ENCODE data around the gene SLC19A3.
"Not testable (repeated sequence)": the region's sequence is repeated elsewhere in the genome, so short reads cannot be mapped to it uniquely, and the experiment has no call there.

SLC19A3 gene

DNA sequence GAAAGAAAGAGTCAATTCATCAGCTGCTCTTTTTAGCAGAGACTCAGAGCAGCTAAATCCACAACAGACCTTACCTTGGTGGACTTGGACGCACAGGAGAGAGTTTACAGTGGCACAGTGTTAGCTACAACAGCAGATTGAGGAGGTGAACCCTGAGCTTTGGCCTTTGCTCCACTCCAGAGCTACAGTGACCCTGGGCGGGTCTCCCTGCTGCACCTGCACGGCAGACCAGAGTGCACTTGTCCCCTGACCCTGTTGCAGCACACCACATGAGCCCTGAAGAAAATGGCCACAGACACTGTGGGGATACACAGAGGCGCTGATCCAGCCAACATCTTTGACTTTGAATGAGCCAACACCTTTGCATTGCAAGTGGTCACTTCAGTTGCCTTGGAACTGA is 11.0 kb downstream of the SLC19A3 start:
- no peak for DNase-seq (ENCODE audit: low read depth, low spot score)
- no peak overlapping the region for H3K27ac ChIP-seq

DNA sequence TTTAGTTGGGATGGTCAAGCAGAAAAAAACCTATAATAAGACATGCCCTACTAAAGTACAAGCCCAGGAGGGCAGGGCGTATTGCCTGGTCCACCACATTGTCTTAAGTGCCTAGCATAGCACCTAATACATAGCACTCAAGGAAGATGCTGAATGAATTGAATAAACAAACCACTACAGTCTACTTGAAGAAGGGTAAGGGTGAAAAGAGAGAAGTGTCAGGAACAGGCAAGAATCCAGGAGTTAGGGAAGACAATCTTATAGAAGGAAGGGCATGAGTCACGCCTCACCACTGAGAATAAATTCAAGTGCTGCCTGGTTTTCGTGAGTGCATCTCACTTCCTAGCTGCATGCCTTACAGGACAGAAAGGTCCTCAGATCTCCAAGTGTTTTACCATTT is 13.9 kb downstream of the SLC19A3 start:
- no peak for DNase-seq (ENCODE audit: low read depth, low spot score)
- H3K27ac ChIP-seq: peak overlapping the region; percentile 41

DNA sequence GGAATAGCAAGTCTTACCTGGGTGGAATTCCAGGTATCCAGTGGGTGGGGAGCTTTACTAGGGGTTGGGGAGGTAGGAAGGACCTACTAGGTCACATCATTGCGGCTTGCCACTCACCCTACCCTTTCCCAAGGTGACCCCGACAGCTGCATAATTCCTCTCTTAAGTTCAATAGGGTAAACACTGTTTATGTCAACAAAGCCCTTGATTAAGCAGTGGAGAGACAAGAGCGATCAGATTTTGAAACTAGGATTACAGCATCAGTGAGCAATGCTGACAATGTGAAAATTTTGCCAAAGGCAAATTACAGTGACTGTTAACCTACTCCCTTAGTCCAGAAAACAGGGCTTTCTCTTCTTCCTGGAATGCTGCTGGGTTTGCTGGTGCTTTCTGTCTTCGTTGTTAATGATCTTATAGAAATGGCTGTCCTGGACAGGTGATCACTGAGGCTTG is 14.5 kb downstream of the SLC19A3 start:
- DNase-seq (ENCODE audit: low read depth, low spot score): peak; percentile 45
- peak overlapping the region; percentile 41 for H3K27ac ChIP-seq

DNA sequence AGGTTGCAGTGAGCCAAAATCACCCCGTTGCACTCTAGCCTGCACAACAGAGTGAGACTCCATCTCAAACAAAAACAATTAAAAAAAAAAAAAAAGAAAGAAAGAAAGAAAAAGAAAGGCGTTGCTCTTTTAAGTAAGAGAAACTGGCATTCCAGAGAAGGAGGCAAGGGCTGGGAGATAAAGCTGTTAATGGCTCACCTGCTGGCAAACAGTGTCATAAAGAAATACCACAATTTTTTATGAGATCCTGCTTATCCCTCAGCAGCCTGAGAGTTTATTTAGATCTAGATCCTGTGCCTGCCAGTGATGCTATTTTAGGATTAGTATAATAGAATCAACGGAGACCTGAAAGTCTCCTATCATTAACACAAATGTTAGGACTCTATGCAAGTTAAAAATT is 16.3 kb downstream of the SLC19A3 start:
- H3K27ac ChIP-seq: no peak overlapping the region
- no peak for DNase-seq (ENCODE audit: low read depth, low spot score)

DNA sequence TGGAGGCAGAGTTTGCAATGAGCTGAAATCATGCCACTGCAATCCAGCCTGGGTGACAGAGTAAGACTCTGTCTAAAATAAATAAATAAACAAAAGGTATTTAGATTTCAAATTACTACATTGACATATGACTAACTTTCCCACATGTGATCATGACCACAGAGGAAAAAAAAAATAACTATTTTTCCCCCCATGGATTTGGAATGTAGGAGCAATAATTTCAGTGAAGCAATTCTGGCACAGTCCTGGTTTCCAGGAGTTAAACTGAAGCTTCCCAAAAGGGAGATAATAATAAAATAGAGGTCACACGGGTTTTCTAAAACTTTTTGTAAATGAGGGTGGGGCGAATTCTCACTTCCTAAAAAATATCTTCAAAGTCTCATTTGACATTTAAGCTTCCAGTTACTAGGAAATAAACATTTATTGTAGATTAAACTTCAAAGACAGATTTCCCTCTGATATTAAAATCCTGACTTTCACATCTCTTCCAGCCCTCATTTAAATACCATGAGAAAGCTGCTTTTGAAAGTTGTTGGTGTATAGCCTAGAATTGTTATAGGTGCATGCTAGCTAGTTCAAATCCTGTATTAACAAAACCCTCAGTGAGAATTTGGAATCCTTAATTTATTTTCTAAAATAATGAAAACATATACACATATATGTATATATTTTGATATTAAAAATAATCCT is 20.7 kb downstream of the SLC19A3 start:
- no peak for DNase-seq (ENCODE audit: low read depth, low spot score)

DNA sequence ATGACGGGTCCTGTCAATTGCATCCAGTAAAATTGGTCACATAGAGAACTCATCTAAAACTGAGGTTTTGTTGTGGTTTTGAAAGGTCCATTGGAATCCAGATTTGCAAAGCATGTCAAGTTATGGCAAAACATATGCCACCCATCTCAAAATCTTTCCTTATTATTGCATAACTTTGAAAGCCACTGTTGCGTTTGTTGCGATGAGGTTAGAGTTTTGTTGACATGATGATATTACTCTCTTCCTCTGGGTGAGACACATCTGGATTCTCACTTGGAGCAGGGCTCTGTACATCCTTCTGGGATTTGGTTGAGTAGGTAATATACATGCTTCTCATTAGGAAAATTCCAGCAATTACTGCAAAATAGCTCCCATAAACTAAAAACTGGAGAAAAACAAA is 30.6 kb downstream of the SLC19A3 start:
- DNase-seq (ENCODE audit: low read depth, low spot score): no peak
- no peak overlapping the region for H3K27ac ChIP-seq

More for the DNA sequence above, 20.7 kb downstream of the SLC19A3 start:
- H3K27ac ChIP-seq: no peak overlapping the region

DNA sequence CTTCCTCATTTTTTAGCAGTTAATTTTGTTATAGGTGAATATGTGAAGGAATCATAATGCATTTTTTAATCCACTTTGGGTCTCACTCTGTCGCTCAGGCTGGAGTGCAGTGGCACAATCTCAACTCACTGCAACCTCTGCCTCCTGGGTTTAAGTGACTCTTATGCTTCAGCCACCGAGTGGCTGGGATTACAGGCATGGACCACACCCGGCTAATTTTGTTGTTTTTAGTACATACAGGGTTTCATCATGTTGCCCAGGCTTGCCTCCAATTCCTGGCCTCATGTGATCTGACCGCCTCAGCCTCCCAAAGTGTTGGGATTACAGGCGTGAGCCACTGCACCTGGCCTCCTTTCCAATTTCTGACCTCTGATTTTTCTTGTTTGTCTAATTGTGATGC is 33.6 kb downstream of the SLC19A3 start:
- no peak overlapping the region for H3K27ac ChIP-seq
- no peak for DNase-seq (ENCODE audit: low read depth, low spot score)

DNA sequence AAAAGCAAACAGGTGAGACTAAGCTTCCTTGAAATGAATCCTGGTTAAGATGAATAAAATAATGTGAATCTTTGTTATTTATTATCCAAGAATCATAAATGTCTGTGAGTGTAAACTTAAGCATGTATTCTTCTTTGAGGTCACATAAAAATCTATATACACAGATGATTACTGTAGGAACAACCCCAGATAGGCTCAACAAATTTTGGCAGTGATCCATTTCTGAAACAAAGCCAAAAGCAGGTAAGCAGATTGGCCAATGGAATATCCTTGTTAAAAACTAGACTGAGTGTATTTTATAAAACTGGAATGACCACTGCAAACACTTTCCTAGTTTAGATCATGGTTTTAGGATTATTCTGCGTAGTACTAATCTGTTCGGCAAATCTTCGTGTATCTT is 39.9 kb downstream of the SLC19A3 start:
- no peak overlapping the region for H3K27ac ChIP-seq
- DNase-seq (ENCODE audit: low read depth, low spot score): no peak

DNA sequence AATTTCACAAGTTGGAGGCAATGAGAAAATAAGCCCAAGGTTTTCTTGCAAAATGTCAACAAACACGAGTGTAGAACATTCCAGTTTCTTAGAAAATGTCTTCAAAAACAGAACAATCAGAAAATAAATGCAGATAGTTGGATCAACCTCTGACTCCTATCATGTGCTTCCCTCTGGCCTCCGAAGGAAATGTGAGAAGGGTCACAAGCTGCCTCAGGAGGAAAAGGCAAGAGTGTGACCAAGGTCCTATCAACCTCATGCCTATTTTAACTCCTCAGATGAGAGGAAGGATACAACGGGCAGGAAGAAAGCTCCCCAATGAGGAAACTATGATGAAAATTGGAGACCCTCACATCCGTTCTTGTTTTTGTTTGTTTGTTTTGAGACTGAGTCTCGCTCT is 43.3 kb downstream of the SLC19A3 start:
- no peak overlapping the region for H3K27ac ChIP-seq

DNA sequence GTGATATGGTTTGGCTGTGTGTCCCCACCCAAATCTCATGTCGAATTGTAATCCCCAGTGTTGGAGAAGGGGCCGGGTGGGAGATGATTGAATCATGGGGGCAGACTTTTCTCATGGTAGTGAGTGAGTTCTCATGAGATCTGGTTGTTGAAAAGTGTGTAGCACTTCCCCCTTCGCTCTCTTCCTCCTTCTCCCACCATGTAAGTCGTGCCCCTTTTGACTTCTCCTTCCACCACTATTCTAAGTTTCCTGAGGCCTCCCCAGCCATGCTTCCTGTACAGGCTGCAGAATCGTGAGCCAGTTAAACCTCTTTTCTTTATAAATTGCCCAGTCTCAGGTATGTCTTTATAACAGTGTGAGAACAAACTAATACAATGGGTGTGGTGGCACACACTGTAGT is 44.2 kb downstream of the SLC19A3 start:
- not testable (repeated sequence) for DNase-seq (ENCODE audit: low read depth, low spot score); H3K27ac ChIP-seq

More for the DNA sequence above, 43.3 kb downstream of the SLC19A3 start:
- no peak for DNase-seq (ENCODE audit: low read depth, low spot score)

DNA sequence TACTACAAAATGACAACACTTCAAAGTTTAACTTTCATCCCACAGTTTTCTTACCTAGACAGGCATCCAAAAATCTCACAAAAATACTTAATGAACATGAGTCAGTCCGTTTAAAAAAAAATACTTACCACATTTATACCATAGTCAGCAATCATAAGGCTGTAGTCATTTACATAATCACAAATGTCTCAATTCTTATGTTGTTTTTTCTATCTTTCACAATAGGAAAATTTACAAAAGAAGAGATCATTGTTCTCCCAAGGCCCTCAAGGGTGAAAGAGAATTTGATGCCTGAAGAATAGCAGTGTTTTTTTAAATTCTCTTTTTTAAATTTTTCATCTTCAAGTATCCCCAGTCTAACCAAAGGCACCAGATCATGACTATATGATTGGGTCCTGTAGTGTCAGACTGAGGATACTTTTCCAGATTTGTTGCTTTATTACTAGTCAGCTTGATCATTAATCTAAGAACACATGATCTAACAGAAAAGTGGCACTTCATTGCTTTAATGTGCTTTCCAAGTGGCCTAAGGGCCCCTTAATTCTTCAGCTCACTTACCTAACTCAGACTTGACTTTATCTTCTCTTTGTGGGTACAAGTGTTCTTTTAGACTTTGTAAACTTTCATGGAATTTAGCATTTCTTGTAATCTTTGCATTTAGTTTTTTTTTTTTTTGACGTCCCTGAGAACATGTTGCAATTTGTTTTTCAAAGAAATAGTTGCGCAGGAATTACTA is 46.5 kb downstream of the SLC19A3 start:
- no peak for DNase-seq (ENCODE audit: low read depth, low spot score)
- H3K27ac ChIP-seq: no peak overlapping the region

DNA sequence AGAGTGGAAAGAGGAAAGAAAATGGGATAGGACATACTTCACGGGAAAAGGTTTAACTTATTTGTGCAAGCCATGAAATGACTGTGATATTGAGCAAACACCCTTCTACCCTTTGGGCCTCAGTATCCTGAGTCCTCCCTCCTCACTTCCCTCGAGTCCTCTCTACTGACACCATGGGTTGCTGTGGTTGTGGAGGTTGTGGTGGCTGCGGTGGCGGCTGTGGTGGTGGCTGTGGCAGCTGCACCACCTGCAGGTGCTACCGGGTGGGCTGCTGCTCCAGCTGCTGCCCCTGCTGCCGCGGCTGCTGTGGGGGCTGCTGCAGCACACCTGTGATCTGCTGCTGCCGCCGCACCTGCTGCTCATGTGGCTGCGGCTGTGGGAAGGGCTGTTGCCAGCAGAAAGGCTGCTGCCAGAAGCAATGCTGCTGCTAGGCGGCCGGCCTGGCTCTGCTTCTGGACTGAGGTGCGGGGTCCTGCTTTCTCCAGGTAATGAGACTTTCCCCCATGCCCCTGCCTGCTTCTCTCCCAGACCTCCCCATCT is 51.1 kb downstream of the SLC19A3 start, which contains the start of gene SCYGR5:
SCYGR5 (plus strand) TSS at position 174 of the 540 bp plus-strand sequence; CDS start at position 174, 0 bp downstream.
- not testable (repeated sequence) for DNase-seq (ENCODE audit: low read depth, low spot score); H3K27ac ChIP-seq

DNA sequence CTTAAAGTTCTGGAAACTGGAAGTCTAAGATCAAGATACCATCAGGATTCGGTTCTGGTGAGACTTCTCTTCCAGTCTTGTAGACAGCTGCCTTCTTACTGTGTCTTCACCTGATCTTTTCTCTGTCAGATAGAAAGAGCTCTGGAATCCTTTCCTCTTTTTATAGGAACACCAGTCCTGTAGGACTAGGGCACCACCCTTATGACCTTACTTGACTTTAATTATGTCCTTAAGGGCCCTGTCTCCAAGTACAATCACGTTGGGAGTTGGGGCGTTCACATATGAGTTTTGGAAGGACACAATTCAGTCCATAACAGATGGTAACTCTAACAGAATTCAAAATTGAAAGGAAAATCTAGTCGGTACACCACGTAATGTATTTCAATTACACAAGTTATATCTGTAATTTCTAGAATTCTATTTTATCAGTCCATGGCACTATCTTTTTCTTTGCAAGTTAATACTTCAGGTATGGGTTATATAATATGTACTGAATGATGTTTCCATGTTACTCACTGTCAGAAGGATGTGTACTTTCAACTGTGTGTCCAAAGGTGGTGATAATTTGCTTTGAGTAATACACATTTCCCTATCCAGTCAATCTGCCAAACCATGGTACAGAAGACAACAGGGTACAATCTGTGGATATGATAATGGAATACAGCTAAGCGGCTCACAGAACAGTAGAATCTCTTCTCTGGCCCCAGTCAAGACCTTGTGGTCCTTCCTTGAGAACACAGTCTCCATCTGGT is 52.5 kb downstream of the SLC19A3 start:
- DNase-seq (ENCODE audit: low read depth, low spot score): no peak
- no peak overlapping the region for H3K27ac ChIP-seq

DNA sequence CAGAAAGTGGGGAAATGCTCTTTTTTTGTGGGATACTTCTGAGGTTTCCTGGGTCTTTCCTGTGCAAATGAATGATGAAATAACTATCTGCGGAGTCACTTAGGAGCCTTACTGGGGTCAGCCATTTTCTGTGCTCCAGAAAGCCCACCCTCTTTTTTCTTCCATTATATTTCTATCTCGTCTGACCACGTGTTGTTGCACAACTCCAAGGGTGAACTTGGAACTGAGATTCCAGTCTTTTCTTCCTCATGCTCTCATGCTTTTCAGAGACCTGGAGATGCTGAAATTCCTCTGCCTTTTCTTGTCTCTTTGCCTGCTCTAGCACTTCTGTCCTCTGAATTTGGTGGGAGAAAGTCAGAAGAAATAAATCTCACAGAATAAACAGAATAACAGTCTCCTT is 56.0 kb downstream of the SLC19A3 start:
- no peak for DNase-seq (ENCODE audit: low read depth, low spot score)
- H3K27ac ChIP-seq: no peak overlapping the region

DNA sequence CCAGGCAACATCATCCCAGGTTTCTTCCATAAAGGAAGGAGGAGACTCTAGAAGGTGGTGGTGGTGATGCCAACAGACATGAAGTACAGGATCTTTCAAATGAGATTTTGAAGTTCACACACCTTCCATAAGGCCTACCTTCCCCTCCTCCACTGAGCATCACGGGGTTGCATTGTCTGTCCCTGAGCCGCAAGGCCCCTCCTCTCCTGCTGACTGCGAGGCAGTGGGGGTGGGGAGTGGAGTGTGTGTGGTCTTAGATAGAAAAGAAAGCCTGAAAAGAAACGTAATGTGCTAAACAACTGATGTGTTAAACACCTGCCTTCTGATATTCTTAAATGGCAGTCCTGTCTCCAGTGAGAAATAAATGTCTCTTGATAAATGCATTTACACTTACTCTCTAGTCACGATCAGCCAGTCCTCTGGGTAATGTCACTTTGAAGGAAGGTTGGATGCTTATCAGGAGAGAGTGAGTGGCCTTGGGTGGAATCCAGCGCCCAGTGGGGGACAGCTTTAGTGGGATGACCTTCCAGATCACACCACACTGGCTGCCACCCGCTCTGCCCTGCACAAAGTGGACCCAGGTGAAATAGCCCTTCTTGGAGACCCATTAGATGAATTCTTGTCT is 56.7 kb downstream of the SLC19A3 start:
- no peak for DNase-seq (ENCODE audit: low read depth, low spot score)
- no peak overlapping the region for H3K27ac ChIP-seq

DNA sequence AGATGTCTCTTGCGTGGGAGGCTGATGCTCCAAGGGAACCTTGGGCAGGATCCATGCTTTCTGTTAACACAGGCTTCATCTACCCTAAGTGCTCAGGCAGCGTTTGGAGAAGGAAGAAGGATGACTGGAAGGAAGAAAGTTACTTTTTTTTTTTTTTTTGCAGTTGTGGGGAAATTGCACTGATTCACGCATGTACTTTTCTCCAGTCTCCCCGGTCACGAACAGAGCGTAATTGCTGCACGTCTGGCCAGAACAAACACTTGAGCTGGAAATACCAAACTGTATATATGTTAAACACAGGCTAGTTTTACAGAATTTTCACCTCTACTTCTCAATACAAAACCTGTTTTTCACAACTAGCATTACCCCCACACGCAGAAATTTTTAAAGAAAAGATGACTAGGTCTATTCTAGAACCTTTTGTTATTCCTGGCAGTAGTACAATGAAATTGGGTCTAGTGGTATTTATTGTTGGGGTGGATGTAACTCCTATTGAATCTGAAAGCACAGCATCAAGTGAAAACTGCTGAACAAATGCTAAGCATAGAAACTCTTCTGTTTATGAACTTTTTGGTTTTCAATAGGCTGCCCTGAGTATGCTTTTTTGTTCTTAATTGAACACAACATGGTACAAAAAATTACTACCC is 60.5 kb downstream of the SLC19A3 start:
- no peak overlapping the region for H3K27ac ChIP-seq
- no peak for DNase-seq (ENCODE audit: low read depth, low spot score)

DNA sequence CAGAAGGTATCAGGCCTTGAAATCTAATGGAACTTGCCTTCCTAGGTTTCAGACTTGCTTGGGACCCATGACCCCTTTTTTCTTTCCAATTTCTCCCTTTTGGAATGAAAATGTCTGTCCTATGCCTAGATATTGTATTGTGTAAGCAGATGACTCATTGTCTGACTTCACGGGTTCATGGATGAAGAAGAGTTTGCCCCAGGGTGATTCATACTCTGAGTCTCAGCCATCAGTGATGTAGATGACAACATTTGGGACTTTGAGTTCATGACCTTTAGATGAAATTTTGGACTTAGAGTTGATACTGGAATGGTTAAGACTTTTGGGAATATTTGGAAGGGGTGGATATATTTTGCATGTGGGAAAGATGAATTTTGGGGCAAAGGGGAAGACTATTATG is 62.4 kb downstream of the SLC19A3 start:
- peak; percentile 68 for DNase-seq (ENCODE audit: low read depth, low spot score)
- no peak overlapping the region for H3K27ac ChIP-seq

DNA sequence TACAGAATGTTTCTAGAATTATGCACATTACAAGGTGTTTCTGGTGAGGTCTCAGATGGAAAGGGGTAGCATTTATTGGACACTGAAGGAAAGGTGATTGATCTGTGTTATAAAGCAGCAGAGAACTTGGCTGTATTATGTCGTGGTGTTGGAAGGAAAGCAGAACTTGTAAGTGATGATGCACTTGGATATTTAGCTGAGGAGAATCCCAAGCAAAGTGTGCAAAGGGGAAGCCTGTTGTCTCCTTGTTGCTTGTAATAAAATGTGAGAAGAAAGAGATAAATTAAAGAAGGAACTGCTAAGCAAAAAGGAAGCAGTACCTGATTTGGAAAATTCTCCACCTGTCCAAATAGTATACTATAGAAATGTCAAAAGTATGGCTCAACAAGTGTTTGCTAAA is 63.4 kb downstream of the SLC19A3 start:
- no peak for DNase-seq (ENCODE audit: low read depth, low spot score)
- H3K27ac ChIP-seq: no peak overlapping the region

DNA sequence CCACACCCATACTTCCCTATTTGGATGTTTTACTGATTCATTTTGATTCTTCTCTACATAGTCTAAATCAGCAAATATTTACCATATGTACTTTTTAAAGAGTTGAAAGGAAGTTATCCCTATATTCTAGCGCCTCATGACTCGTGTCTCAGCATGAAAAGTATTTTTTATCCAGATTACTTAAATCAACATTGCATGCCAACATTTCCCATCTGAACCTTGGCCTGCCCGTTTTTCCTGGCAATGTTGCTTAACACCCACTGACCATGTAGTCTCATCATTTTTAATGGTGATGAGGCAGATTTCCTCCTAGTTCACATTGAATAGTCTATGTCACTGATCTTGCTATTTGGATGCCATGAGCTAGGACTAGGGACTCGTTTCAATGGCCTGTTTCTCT is 64.4 kb downstream of the SLC19A3 start:
- peak overlapping the region; percentile 17 for H3K27ac ChIP-seq
- no peak for DNase-seq (ENCODE audit: low read depth, low spot score)

All from epithelial cell of prostate (primary cell).